Globus pallidus (tissue), 1 donor: ENCODE measurements around the gene TPRN.
A peak's percentile ranks its signal among the peaks of the same experiment; 100 is the strongest.

Experiments used
- DNase-seq: peaks from one replicate; pipeline ENCODE4 v3.0.0-alpha.2; 2015; ENCODE audit warnings: low spot score

TPRN gene

GRCh38 chr9:137225699-137226331, 25.3 kb upstream of the TPRN start:
- DNase-seq, result no peak

GRCh38 chr9:137224830-137225694, 24.5 kb upstream of the TPRN start, which contains the start of gene CYSRT1:
TSS of gene CYSRT1 (plus strand) at chr9:137225174. CDS start at chr9:137225622, 448 bp downstream.
- DNase-seq, result no peak

- DNase-seq, result peak; percentile 97
Observed at GRCh38 chr9:137223078-137223970, 22.8 kb upstream of the TPRN start.

GRCh38 chr9:137222190-137223077, 21.9 kb upstream of the TPRN start, which contains the start of gene RNF208:
TSS of gene RNF208 (minus strand) at chr9:137222240. CDS start at chr9:137221212, 1,028 bp downstream.
- no peak for DNase-seq

GRCh38 chr9:137221506-137222111, 21.1 kb upstream of the TPRN start:
- DNase-seq, result no peak

GRCh38 chr9:137221095-137221505, 20.6 kb upstream of the TPRN start:
- no peak for DNase-seq

- no peak for DNase-seq
Observed at GRCh38 chr9:137220317-137221094, 20.0 kb upstream of the TPRN start.

- no peak for DNase-seq
Observed at GRCh38 chr9:137219757-137220316, 19.3 kb upstream of the TPRN start.

GRCh38 chr9:137218754-137219271, 18.3 kb upstream of the TPRN start:
- no peak for DNase-seq

GRCh38 chr9:137218212-137218753, 17.7 kb upstream of the TPRN start:
- DNase-seq, result no peak

- no peak for DNase-seq
Observed at GRCh38 chr9:137217276-137218211, 17.0 kb upstream of the TPRN start.

- DNase-seq, result no peak
Observed at GRCh38 chr9:137216188-137216965, 15.8 kb upstream of the TPRN start.

GRCh38 chr9:137215196-137215986, 14.8 kb upstream of the TPRN start:
- DNase-seq, result no peak

GRCh38 chr9:137214620-137215019, 14.1 kb upstream of the TPRN start:
- no peak for DNase-seq

- DNase-seq, result no peak
Observed at GRCh38 chr9:137213160-137214060, 12.9 kb upstream of the TPRN start.
